ENCODE data around the gene LAMB4.

Gene LAMB4

GRCh38 chr7:107982918-107983389 lies 147.2 kb downstream of the LAMB4 start:
- no peak for DNase-seq

GRCh38 chr7:107982042-107982840 lies 147.9 kb downstream of the LAMB4 start:
- no peak for DNase-seq

- DNase-seq, result no peak
These were observed 148.7 kb downstream of the LAMB4 start for GRCh38 chr7:107981466-107981865.

- no peak for DNase-seq
These were observed 149.4 kb downstream of the LAMB4 start for GRCh38 chr7:107980671-107981190.

GRCh38 chr7:107980171-107980570 lies 150.0 kb downstream of the LAMB4 start:
- DNase-seq, result no peak

- no peak for DNase-seq
These were observed 151.2 kb downstream of the LAMB4 start for GRCh38 chr7:107978815-107979408.

GRCh38 chr7:107977048-107977447 lies 153.1 kb downstream of the LAMB4 start:
- no peak for DNase-seq

GRCh38 chr7:107976620-107977019 lies 153.5 kb downstream of the LAMB4 start:
- DNase-seq, result no peak

GRCh38 chr7:107975394-107976013 lies 154.7 kb downstream of the LAMB4 start:
- no peak for DNase-seq

- DNase-seq, result no peak
These were observed 156.3 kb downstream of the LAMB4 start for GRCh38 chr7:107973861-107974260.

Data from effector CD8-positive, alpha-beta T cell (primary cell).